Thyroid gland (tissue), 4 donors: ENCODE data around the gene DHRS2.

Experiments
- CTCF ChIP-seq, 6 experiments: fragments of 200-600 bp in 3 of 6; fragments of 450-650 bp in 3 of 6; sonication (generic) in 3 of 6; IDR thresholded peaks; one replicate each; pipeline ENCODE4 v1.5.1; 2016 to 2019; ENCODE audit warnings: antibody characterized with exemption in 6 of 6, mild to moderate bottlenecking in 2 of 6, inconsistent platforms in 1 of 6, moderate library complexity in 1 of 6
- POLR2A ChIP-seq, 2 donors: fragments of 450-650 bp; IDR thresholded peaks; one replicate each; pipeline ENCODE4 v1.6.1; 2017; ENCODE audit warnings: antibody characterized with exemption in 2 of 2, mild to moderate bottlenecking in 2 of 2, moderate library complexity in 1 of 2

GRCh38 chr14:23610815-23611289 lies 25.3 kb upstream of the DHRS2 start:
- TF ChIP-seq POLR2A (IDR thresholded peaks at IDR 0.05) = no peak
- TF ChIP-seq CTCF (IDR thresholded peaks at IDR 0.05) = no peak
